AG09319 (cell line): ENCODE measurements around the gene SORCS3.

Source experiments
- DNase-seq: peaks from one replicate; pipeline ENCODE4 v3.0.0-alpha.2; 2010; ENCODE audit warnings: low read depth; ENCODE audit errors: extremely low read depth
- CTCF ChIP-seq: IDR thresholded peaks from 2 replicates; pipeline ENCODE4 v1.5.1; 2011; ENCODE audit warnings: low read depth, mild to moderate bottlenecking, inconsistent platforms, low read length, moderate library complexity

SORCS3 gene

GRCh38 chr10:104895981-104896380 lies 254.9 kb downstream of the SORCS3 start:
- no peak for DNase-seq

GRCh38 chr10:104897696-104898095 lies 256.6 kb downstream of the SORCS3 start:
- no peak for DNase-seq
- TF ChIP-seq CTCF, result no peak

More at GRCh38 chr10:104895981-104896380, 254.9 kb downstream of the SORCS3 start:
- TF ChIP-seq CTCF, result no peak

GRCh38 chr10:104899779-104900178 lies 258.7 kb downstream of the SORCS3 start:
- DNase-seq, result no peak
- TF ChIP-seq CTCF, result no peak

GRCh38 chr10:104903433-104903832 lies 262.3 kb downstream of the SORCS3 start:
- TF ChIP-seq CTCF, result no peak
- DNase-seq, result no peak

- no peak for TF ChIP-seq CTCF
- no peak for DNase-seq
Observed at GRCh38 chr10:104904753-104905323, 263.7 kb downstream of the SORCS3 start.

GRCh38 chr10:104906112-104906511 lies 265.0 kb downstream of the SORCS3 start:
- no peak for DNase-seq
- TF ChIP-seq CTCF, result no peak

- no peak for TF ChIP-seq CTCF
- no peak for DNase-seq
Observed at GRCh38 chr10:104907521-104907920, 266.4 kb downstream of the SORCS3 start.
